Tibial nerve (tissue), 4 donors: ENCODE results near the gene ATXN10. TPM values are rescaled to one million over a fixed set of nuclear protein-coding genes. Genes with fewer than 3 reads are reported as not detected.

Experiments
- DNase-seq, 2 donors: peaks; one replicate each; pipeline ENCODE4 v3.0.0-alpha.2; 2019; ENCODE audit warnings: low spot score in 2 of 2
- H3K27ac ChIP-seq, 4 donors: fragments of 200-600 bp; sonication (generic) in 3 of 4; one replicate each; pipeline ENCODE4 v1.5.1; 2017 to 2019; ENCODE audit warnings: mild to moderate bottlenecking in 1 of 4
- H3K27me3 ChIP-seq, 2 donors: fragments of 200-600 bp; sonication (generic) in 1 of 2; one replicate each; pipeline versions ENCODE4 v1.5.1 to v1.6.0; 2017 to 2019
- H3K36me3 ChIP-seq, 3 donors: fragments of 200-600 bp; sonication (generic); one replicate each; pipeline ENCODE4 v1.5.1; 2018 to 2019
- H3K4me1 ChIP-seq, 4 donors: fragments of 200-600 bp; sonication (generic) in 3 of 4; one replicate each; pipeline ENCODE4 v1.5.1; 2017 to 2019
- H3K4me3 ChIP-seq, 4 donors: fragments of 200-600 bp; sonication (generic) in 3 of 4; one replicate each; pipeline ENCODE4 v1.5.1; 2017 to 2019; ENCODE audit warnings: mild to moderate bottlenecking in 1 of 4, moderate library complexity in 1 of 4
- H3K9me3 ChIP-seq, 4 donors: fragments of 200-600 bp; sonication (generic) in 3 of 4; one replicate each; pipeline ENCODE4 v1.5.1; 2017 to 2019
- CTCF ChIP-seq, 5 experiments: fragments of 200-600 bp in 3 of 5; fragments of 450-650 bp in 2 of 5; sonication (generic) in 3 of 5; IDR thresholded peaks; one replicate each; pipeline ENCODE4 v1.5.1; 2016 to 2019; ENCODE audit warnings: antibody characterized with exemption in 5 of 5, mild to moderate bottlenecking in 3 of 5, moderate library complexity in 2 of 5
- EP300 ChIP-seq, 2 donors: sonication (generic); formaldehyde crosslinking; IDR thresholded peaks; one replicate each; pipeline ENCODE4 v1.6.1; 2017; ENCODE audit warnings: antibody characterized with exemption in 2 of 2, mild to moderate bottlenecking in 1 of 2
- POLR2A ChIP-seq, 2 donors: fragments of 450-650 bp; IDR thresholded peaks; one replicate each; pipeline ENCODE4 v1.6.1; 2017; ENCODE audit warnings: antibody characterized with exemption in 2 of 2, mild to moderate bottlenecking in 2 of 2, moderate library complexity in 2 of 2
- WGBS, 2 donors: methylation state at CpG; one replicate each; pipeline ENCODE4 v1.1.5; 2018; 5-methylcytosine and 5-hydroxymethylcytosine counted together
- total RNA-seq, 4 donors: library from RNA; depleted of rRNA; stranded (reverse); fragments of >200 nt; gene quantifications; one replicate each; pipeline ENCODE4 v1.1.0, GENCODE V29; 2016

Gene ATXN10
- total RNA-seq, 4 donors from 2014 or later: 163 to 197 (median 178) TPM

- Histone ChIP-seq H3K4me3 (no peak overlapping the region), H3K36me3 (peaks cover 0 to 59% (median 0%) of the 10 kb centered on the region in 3 donors), H3K27ac (no peak overlapping the region), H3K4me1 (peaks cover 0 to 14% (median 0%) of the 10 kb centered on the region in 4 donors), H3K27me3 (peaks cover 0 to 11% of the 10 kb centered on the region in 2 donors), H3K9me3 (peaks cover 0 to 22% (median 0%) of the 10 kb centered on the region in 4 donors)
- no peak for DNase-seq
- no peak for TF ChIP-seq EP300 (IDR thresholded peaks at IDR 0.05)
- no peak for TF ChIP-seq CTCF (IDR thresholded peaks at IDR 0.05)
- TF ChIP-seq POLR2A (IDR thresholded peaks at IDR 0.05): no peak
- WGBS, 2 donors: 92 to 97% methylated on average over 18 of the region's 18 CpGs
These were observed 188.6 kb downstream of the ATXN10 start for GRCh38 chr22:45860201-45860600.

GRCh38 chr22:45861259-45861658 lies 189.6 kb downstream of the ATXN10 start:
- no peak for DNase-seq
- peaks cover 0 to 22% (median 0%) of the 10 kb centered on the region in 4 donors for H3K9me3 ChIP-seq
- 77 to 80% methylated on average over 8 of the region's 8 CpGs for WGBS, 2 donors
- TF ChIP-seq CTCF (IDR thresholded peaks at IDR 0.05) (no peak), POLR2A (IDR thresholded peaks at IDR 0.05) (no peak), EP300 (IDR thresholded peaks at IDR 0.05) (no peak)
- H3K36me3 ChIP-seq: peaks cover 0 to 48% (median 0%) of the 10 kb centered on the region in 3 donors
- peaks cover 0 to 18% (median under 1%) of the 10 kb centered on the region in 4 donors for H3K4me1 ChIP-seq
- H3K4me3 ChIP-seq: no peak overlapping the region
- H3K27ac ChIP-seq: no peak overlapping the region
- peaks cover 0 to 21% of the 10 kb centered on the region in 2 donors for H3K27me3 ChIP-seq

GRCh38 chr22:45863981-45864751 lies 192.5 kb downstream of the ATXN10 start:
- Histone ChIP-seq H3K4me1 (peaks cover 0 to 36% (median 14%) of the 10 kb centered on the region in 4 donors), H3K27me3 (peaks cover 0 to 41% of the 10 kb centered on the region in 2 donors), H3K9me3 (peaks cover 0 to 22% (median 0%) of the 10 kb centered on the region in 4 donors), H3K36me3 (peaks cover 0 to 19% (median 0%) of the 10 kb centered on the region in 3 donors), H3K4me3 (no peak overlapping the region), H3K27ac (no peak overlapping the region)
- 39 to 41% methylated on average over 19 of the region's 19 CpGs for WGBS, 2 donors
- no peak for TF ChIP-seq EP300 (IDR thresholded peaks at IDR 0.05)
- TF ChIP-seq CTCF (IDR thresholded peaks at IDR 0.05): peak; percentile 59 to 84 (median 76)
- DNase-seq: peak; percentile 49 to 77

GRCh38 chr22:45864959-45865476 lies 193.4 kb downstream of the ATXN10 start:
- WGBS, 2 donors: 57 to 69% methylated on average over 9 to 11 of the region's 11 CpGs
- no peak for DNase-seq

More at GRCh38 chr22:45864959-45865476, 193.4 kb downstream of the ATXN10 start:
- Histone ChIP-seq H3K4me1 (peaks cover 0 to 36% (median 14%) of the 10 kb centered on the region in 4 donors), H3K27me3 (peaks cover 0 to 45% of the 10 kb centered on the region in 2 donors), H3K4me3 (no peak overlapping the region), H3K9me3 (peaks cover 0 to 22% (median 0%) of the 10 kb centered on the region in 4 donors), H3K36me3 (peaks cover 0 to 10% (median 0%) of the 10 kb centered on the region in 3 donors), H3K27ac (no peak overlapping the region)
- TF ChIP-seq POLR2A (IDR thresholded peaks at IDR 0.05) (no peak), CTCF (IDR thresholded peaks at IDR 0.05) (no peak), EP300 (IDR thresholded peaks at IDR 0.05) (no peak)
